H1 (cell line): ENCODE measurements around the gene ZNF423. TPM values are rescaled to one million over a fixed set of nuclear protein-coding genes. Genes with fewer than 3 reads are reported as not detected.

ENCODE experiments used
- polyA plus RNA-seq, 7 experiments: library from polyadenylated mRNA; depleted of rRNA in 3 of 7; stranded (reverse) in 5 of 7; unstranded in 2 of 7; fragments of >200 nt in 5 of 7; fragments of 200-250 nt in 2 of 7; gene quantifications; 1 replicate in 5 of 7; 2 replicates in 1 of 7; 4 replicates in 1 of 7; pipeline versions ENCODE4 v1.2.1 to v1.2.3, GENCODE V29; 2011 to 2013; ENCODE audit warnings: missing spikeins in 2 of 7, mixed read lengths in 2 of 7
- total RNA-seq: library from RNA; stranded (reverse); fragmentation: NEBNext Ultra II Directional; extraction: Animal tissue kit (Norgen Biotek cat#: 25700); gene quantifications from 2 replicates; pipeline ENCODE4 v1.2.1, GENCODE V29; 2021
- TF ChIP-seq, protein P1 (sequence below): fragments of 300-600 bp; sonication (generic); IDR thresholded peaks from 2 replicates; pipeline ENCODE4 v1.7.1; 2012; ENCODE audit warnings: low read length, moderate library complexity, mild to moderate bottlenecking, inconsistent platforms; ENCODE audit not compliant: insufficient replicate concordance
- TF ChIP-seq, protein P2 (sequence below): IDR thresholded peaks from 2 replicates; pipeline ENCODE4 v1.6.1; 2011; ENCODE audit warnings: low read depth, mild to moderate bottlenecking, low read length; ENCODE audit not compliant: insufficient read depth

Gene ZNF423
- total and polyA plus RNA-seq, 2 of the 8 experiments (the other 6 are each of a cell fraction or from before 2014, with no cell fraction given): 38.2 to 52.3 TPM

DNA sequence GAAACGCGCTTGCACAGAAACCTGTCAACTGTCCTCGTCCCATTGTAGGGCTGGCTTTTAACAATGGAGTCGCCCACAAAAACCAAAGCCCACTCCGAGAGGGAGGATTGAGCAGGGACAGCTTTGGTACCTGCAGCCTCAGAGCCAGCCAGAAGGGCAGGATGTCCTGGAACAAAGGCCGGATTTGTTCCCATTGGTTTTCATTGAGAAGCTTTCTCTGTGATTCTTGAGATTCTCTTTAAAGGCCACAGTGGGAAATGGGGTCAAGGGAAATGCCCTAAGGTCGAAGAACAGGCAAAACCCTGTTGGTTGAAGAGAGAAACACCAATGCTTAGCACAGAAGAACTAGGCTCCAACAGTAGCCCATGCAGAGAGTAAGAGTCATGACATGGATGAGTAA lies 416.9 kb downstream of the ZNF423 start (continued):
- TF ChIP-seq, protein P1, sequence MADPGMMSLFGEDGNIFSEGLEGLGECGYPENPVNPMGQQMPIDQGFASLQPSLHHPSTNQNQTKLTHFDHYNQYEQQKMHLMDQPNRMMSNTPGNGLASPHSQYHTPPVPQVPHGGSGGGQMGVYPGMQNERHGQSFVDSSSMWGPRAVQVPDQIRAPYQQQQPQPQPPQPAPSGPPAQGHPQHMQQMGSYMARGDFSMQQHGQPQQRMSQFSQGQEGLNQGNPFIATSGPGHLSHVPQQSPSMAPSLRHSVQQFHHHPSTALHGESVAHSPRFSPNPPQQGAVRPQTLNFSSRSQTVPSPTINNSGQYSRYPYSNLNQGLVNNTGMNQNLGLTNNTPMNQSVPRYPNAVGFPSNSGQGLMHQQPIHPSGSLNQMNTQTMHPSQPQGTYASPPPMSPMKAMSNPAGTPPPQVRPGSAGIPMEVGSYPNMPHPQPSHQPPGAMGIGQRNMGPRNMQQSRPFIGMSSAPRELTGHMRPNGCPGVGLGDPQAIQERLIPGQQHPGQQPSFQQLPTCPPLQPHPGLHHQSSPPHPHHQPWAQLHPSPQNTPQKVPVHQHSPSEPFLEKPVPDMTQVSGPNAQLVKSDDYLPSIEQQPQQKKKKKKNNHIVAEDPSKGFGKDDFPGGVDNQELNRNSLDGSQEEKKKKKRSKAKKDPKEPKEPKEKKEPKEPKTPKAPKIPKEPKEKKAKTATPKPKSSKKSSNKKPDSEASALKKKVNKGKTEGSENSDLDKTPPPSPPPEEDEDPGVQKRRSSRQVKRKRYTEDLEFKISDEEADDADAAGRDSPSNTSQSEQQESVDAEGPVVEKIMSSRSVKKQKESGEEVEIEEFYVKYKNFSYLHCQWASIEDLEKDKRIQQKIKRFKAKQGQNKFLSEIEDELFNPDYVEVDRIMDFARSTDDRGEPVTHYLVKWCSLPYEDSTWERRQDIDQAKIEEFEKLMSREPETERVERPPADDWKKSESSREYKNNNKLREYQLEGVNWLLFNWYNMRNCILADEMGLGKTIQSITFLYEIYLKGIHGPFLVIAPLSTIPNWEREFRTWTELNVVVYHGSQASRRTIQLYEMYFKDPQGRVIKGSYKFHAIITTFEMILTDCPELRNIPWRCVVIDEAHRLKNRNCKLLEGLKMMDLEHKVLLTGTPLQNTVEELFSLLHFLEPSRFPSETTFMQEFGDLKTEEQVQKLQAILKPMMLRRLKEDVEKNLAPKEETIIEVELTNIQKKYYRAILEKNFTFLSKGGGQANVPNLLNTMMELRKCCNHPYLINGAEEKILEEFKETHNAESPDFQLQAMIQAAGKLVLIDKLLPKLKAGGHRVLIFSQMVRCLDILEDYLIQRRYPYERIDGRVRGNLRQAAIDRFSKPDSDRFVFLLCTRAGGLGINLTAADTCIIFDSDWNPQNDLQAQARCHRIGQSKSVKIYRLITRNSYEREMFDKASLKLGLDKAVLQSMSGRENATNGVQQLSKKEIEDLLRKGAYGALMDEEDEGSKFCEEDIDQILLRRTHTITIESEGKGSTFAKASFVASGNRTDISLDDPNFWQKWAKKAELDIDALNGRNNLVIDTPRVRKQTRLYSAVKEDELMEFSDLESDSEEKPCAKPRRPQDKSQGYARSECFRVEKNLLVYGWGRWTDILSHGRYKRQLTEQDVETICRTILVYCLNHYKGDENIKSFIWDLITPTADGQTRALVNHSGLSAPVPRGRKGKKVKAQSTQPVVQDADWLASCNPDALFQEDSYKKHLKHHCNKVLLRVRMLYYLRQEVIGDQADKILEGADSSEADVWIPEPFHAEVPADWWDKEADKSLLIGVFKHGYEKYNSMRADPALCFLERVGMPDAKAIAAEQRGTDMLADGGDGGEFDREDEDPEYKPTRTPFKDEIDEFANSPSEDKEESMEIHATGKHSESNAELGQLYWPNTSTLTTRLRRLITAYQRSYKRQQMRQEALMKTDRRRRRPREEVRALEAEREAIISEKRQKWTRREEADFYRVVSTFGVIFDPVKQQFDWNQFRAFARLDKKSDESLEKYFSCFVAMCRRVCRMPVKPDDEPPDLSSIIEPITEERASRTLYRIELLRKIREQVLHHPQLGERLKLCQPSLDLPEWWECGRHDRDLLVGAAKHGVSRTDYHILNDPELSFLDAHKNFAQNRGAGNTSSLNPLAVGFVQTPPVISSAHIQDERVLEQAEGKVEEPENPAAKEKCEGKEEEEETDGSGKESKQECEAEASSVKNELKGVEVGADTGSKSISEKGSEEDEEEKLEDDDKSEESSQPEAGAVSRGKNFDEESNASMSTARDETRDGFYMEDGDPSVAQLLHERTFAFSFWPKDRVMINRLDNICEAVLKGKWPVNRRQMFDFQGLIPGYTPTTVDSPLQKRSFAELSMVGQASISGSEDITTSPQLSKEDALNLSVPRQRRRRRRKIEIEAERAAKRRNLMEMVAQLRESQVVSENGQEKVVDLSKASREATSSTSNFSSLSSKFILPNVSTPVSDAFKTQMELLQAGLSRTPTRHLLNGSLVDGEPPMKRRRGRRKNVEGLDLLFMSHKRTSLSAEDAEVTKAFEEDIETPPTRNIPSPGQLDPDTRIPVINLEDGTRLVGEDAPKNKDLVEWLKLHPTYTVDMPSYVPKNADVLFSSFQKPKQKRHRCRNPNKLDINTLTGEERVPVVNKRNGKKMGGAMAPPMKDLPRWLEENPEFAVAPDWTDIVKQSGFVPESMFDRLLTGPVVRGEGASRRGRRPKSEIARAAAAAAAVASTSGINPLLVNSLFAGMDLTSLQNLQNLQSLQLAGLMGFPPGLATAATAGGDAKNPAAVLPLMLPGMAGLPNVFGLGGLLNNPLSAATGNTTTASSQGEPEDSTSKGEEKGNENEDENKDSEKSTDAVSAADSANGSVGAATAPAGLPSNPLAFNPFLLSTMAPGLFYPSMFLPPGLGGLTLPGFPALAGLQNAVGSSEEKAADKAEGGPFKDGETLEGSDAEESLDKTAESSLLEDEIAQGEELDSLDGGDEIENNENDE: no peak
- TF ChIP-seq, protein P2, sequence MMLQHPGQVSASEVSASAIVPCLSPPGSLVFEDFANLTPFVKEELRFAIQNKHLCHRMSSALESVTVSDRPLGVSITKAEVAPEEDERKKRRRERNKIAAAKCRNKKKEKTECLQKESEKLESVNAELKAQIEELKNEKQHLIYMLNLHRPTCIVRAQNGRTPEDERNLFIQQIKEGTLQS: no peak
- TF ChIP-seq, all 59 proteins: peak for 0
